Neutrophil (primary cell): ENCODE results near the gene CDK10.
"Not testable (repeated sequence)": the region's sequence is repeated elsewhere in the genome, so short reads cannot be mapped to it uniquely, and the experiment has no call there.

ENCODE experiments used
- H3K27ac ChIP-seq: fragments of 200-600 bp; sonication (generic); 2 replicates; pipeline ENCODE4 v1.5.1; 2016; ENCODE audit warnings: mild to moderate bottlenecking, moderate library complexity
- H3K27me3 ChIP-seq: fragments of 200-600 bp; sonication (generic); 2 replicates; pipeline ENCODE4 v1.6.0; 2016; ENCODE audit warnings: mild to moderate bottlenecking
- H3K36me3 ChIP-seq: fragments of 200-600 bp; sonication (generic); 2 replicates; pipeline ENCODE4 v1.5.1; 2017
- H3K4me1 ChIP-seq, 2 experiments: fragments of 200-600 bp in 1 of 2; sonication (generic) in 1 of 2; 1 replicate in 1 of 2; 2 replicates in 1 of 2; pipeline versions ENCODE4 v1.5.1 to v1.6.1; 2013 to 2016; ENCODE audit warnings: low read depth in 1 of 2, low read length in 1 of 2, mild to moderate bottlenecking in 1 of 2, moderate library complexity in 1 of 2; ENCODE audit not compliant: control insufficient read depth in 1 of 2, insufficient read depth in 1 of 2
- H3K4me3 ChIP-seq, 2 experiments: fragments of 200-600 bp in 1 of 2; sonication (generic) in 1 of 2; 1 replicate in 1 of 2; 2 replicates in 1 of 2; pipeline ENCODE4 v1.5.1; 2013 to 2016; ENCODE audit warnings: low read depth in 1 of 2, low read length in 1 of 2, mild to moderate bottlenecking in 1 of 2, moderate library complexity in 1 of 2
- H3K9me3 ChIP-seq: fragments of 200-600 bp; sonication (generic); 2 replicates; pipeline ENCODE4 v1.5.1; 2016
- TF ChIP-seq, protein P1 (sequence below): fragments of 200-600 bp; sonication (generic); IDR thresholded peaks from 2 replicates; pipeline ENCODE4 v1.5.1; 2016; ENCODE audit warnings: antibody characterized with exemption

CDK10 gene

DNA sequence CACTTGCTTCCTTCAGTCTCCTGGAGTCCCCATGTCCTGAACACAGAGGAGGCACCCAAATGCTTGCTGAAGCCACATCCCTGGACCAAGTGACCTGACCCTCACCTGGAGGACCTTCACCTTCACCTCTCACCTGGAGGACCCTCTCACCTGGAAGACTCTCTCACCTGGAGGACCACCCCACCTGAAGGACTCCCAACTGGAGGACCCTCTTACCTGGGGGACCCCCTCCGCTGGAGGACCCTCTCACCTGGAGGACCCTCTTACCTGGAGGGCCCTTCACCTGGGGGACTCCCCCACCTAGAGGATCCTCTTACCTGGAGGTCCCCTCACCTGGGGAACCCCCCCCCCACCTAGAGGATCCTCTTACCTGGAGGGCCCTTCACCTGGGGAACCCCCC lies 573 bp upstream of the CDK10 start:
- Histone ChIP-seq H3K4me1 (peaks cover 12% of the 10 kb centered on the region in 2 experiments), H3K9me3 (no peaks in the 10 kb centered on the region), H3K4me3 (peak overlapping the region in 1 of 2 experiments; percentile 99), H3K27me3 (no peaks in the 10 kb centered on the region), H3K27ac (no peak overlapping the region), H3K36me3 (no peaks in the 10 kb centered on the region)
- TF ChIP-seq, protein P1, sequence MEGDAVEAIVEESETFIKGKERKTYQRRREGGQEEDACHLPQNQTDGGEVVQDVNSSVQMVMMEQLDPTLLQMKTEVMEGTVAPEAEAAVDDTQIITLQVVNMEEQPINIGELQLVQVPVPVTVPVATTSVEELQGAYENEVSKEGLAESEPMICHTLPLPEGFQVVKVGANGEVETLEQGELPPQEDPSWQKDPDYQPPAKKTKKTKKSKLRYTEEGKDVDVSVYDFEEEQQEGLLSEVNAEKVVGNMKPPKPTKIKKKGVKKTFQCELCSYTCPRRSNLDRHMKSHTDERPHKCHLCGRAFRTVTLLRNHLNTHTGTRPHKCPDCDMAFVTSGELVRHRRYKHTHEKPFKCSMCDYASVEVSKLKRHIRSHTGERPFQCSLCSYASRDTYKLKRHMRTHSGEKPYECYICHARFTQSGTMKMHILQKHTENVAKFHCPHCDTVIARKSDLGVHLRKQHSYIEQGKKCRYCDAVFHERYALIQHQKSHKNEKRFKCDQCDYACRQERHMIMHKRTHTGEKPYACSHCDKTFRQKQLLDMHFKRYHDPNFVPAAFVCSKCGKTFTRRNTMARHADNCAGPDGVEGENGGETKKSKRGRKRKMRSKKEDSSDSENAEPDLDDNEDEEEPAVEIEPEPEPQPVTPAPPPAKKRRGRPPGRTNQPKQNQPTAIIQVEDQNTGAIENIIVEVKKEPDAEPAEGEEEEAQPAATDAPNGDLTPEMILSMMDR = no peak

DNA sequence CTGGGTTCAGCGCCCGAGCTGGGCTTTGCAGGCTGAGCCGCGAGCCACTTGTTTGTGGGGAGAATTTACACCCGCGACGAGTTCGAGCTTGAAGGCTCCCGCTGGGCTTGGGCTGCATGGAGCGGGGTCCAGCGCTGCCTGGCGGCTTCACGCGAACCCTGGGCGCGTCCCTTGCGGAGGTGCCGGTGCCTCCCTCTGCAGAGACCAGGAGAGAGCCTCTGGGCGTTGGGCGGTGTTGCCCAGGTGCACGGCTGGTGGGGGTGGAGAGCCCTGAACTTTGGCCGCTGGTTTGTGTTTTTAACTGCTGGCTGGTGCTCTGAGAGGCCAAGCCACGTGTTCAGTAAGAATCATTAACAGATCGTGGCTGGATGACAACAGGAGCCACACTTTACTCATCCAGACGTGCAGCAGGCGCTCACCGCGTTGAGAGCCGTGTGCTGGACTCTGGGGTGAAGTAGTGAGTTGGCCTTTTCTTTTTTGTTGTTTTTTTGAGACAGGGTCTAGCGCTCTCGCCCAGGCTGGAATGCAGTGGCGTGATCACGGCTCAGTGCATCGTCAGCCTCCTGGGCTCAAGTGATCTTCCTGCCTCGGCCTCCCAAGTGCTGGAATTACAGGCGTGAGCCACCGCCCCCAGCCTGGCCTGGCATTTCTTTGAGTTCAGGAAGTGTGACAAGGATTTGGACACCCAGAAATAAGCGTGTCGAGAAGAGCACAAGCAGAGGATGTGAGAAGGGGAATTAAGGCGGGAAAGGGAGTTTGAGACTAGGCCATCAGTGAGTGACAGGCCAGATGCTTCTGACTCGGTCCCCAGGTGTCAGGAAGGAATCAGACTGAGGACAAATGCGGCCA lies 827 bp downstream of the CDK10 start:
- peaks cover 12% of the 10 kb centered on the region in 2 experiments for H3K4me1 ChIP-seq
- H3K27ac ChIP-seq = peak overlapping the region; percentile 64
- H3K9me3 ChIP-seq = no peaks in the 10 kb centered on the region
- H3K27me3 ChIP-seq = no peaks in the 10 kb centered on the region
- TF ChIP-seq, protein P1 = no peak
- peak overlapping the region; percentile 92 to 99 for H3K4me3 ChIP-seq
- H3K36me3 ChIP-seq = peaks cover 10% of the 10 kb centered on the region

DNA sequence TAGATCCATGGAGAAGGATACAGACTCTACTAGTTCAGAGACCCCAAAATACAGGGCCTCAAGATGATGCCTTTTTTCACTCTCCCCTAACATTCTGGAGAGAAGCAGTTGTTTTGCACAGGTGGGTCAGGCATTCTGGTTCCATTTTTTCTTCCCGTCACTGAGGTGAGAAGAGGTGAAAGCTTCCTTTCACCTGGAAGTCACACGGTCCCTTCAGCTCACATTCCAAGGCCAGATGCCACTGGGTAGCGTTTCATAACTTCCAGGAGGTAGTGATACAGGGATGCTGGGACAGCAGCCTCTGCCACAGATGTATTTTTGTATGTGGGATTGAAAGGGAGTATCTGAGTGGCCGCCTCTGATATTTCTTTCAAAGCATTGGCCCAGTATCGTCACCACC lies 1.9 kb downstream of the CDK10 start:
- peaks cover 17% of the 10 kb centered on the region for H3K36me3 ChIP-seq

GRCh38 chr16:89689142-89689541 lies 2.7 kb downstream of the CDK10 start:
- peaks cover 22% of the 10 kb centered on the region for H3K36me3 ChIP-seq
- H3K4me1 ChIP-seq = peaks cover 12% of the 10 kb centered on the region in 2 experiments
- no peak overlapping the region for H3K27ac ChIP-seq
- H3K9me3 ChIP-seq = no peaks in the 10 kb centered on the region
- TF ChIP-seq, protein P1 = no peak
- no peaks in the 10 kb centered on the region for H3K27me3 ChIP-seq
- H3K4me3 ChIP-seq = no peak overlapping the region

More for the DNA sequence above, 1.9 kb downstream of the CDK10 start:
- Histone ChIP-seq H3K27ac (no peak overlapping the region), H3K9me3 (no peaks in the 10 kb centered on the region), H3K27me3 (no peaks in the 10 kb centered on the region), H3K4me3 (no peak overlapping the region), H3K4me1 (peaks cover 12% of the 10 kb centered on the region in 2 experiments)
- TF ChIP-seq, protein P1 = no peak

GRCh38 chr16:89689621-89690020 lies 3.1 kb downstream of the CDK10 start:
- not testable (repeated sequence) for H3K27me3 ChIP-seq, H3K27ac ChIP-seq, H3K4me3 ChIP-seq, H3K9me3 ChIP-seq
- H3K36me3 ChIP-seq = peaks cover 26% of the 10 kb centered on the region
- peaks cover 12% of the 10 kb centered on the region in 2 experiments for H3K4me1 ChIP-seq

DNA sequence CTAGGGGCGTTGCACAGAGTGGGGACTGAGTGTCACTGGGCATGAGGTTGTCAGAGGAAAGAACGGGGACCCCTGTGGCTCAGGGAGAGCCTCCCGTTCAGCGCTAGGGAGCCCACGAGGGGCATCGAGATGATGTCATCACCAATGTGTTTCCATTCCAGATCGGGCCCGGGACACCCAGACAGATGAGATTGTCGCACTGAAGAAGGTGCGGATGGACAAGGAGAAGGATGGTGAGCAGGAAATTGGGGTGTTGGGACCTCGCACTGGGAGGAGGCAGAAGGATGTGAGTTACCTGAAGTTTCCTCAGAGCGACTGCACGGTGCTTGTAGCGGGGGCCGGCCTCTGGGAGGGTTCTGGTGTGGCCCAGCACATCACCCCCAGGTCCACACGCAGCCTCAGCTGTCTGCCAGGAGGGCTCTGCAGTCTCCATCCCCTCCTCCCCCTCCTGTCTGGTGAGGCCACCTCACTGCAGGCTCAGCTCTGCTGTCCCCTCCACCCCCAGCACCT lies 4.0 kb downstream of the CDK10 start:
- peaks cover 26% of the 10 kb centered on the region for H3K36me3 ChIP-seq
- H3K27ac ChIP-seq = no peak overlapping the region
- no peak overlapping the region for H3K4me3 ChIP-seq
- no peaks in the 10 kb centered on the region for H3K27me3 ChIP-seq
- no peaks in the 10 kb centered on the region for H3K9me3 ChIP-seq
- H3K4me1 ChIP-seq = peaks cover 12% of the 10 kb centered on the region in 2 experiments
- TF ChIP-seq, protein P1 = no peak
